Measurements from ENCODE around the gene C4BPA.

C4BPA gene

DNA sequence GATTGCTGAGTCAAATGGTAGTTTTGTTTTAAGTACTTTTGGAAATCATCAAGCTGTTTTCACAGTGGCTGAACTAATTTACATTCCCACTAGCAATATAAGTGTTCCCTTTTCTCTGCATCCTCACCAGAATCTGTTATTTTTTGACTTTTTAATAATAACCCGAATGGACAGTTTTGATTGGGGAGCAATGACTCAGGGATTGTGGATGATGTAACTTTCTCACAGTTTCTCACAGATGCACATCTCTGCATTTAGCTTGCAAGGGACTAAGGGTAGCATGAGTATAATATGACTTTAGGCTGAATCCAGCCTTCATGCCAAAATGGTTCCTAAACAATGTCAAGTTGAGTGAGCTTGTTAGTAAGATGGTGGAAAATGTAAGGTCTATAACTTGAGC lies 90.2 kb downstream of the C4BPA start:
- no peak for DNase-seq
